Measurements from ENCODE around the gene AGFG1.

DNA sequence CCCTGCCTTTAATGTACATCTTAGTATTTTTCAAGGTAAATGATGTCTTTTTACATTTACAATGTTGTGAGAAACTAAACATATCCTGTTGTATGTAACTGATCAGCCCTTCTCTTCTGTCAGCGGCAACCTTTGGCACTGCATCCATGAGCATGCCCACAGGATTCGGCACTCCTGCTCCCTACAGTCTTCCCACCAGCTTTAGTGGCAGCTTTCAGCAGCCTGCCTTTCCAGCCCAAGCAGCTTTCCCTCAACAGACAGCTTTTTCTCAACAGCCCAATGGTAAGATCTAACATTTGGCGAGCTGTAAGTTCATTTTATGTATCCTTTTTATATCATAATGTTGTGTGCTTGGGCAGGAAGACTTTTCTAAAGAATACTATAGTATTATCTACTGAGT is 79.9 kb downstream of the AGFG1 start:
- TF ChIP-seq, protein P1, sequence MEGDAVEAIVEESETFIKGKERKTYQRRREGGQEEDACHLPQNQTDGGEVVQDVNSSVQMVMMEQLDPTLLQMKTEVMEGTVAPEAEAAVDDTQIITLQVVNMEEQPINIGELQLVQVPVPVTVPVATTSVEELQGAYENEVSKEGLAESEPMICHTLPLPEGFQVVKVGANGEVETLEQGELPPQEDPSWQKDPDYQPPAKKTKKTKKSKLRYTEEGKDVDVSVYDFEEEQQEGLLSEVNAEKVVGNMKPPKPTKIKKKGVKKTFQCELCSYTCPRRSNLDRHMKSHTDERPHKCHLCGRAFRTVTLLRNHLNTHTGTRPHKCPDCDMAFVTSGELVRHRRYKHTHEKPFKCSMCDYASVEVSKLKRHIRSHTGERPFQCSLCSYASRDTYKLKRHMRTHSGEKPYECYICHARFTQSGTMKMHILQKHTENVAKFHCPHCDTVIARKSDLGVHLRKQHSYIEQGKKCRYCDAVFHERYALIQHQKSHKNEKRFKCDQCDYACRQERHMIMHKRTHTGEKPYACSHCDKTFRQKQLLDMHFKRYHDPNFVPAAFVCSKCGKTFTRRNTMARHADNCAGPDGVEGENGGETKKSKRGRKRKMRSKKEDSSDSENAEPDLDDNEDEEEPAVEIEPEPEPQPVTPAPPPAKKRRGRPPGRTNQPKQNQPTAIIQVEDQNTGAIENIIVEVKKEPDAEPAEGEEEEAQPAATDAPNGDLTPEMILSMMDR (IDR thresholded peaks at IDR 0.05): no peak
- no peak for TF ChIP-seq POLR2A (IDR thresholded peaks at IDR 0.05)

All from testis (tissue), 2 donors.